HG03469 (cell line): Measurements from ENCODE around the gene SCAMP2.
"Not testable (repeated sequence)": the region's sequence is repeated elsewhere in the genome, so short reads cannot be mapped to it uniquely, and the experiment has no call there.

Source experiments
- ATAC-seq: cut with Tn5 transposase; IDR thresholded peaks from one replicate; pipeline ENCODE4 v1.9.1; 2021; ENCODE audit warnings: mild to moderate bottlenecking, moderate library complexity, moderate number of reproducible peaks; ENCODE audit not compliant: unreplicated experiment

The SCAMP2 gene, protein sequence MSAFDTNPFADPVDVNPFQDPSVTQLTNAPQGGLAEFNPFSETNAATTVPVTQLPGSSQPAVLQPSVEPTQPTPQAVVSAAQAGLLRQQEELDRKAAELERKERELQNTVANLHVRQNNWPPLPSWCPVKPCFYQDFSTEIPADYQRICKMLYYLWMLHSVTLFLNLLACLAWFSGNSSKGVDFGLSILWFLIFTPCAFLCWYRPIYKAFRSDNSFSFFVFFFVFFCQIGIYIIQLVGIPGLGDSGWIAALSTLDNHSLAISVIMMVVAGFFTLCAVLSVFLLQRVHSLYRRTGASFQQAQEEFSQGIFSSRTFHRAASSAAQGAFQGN

DNA sequence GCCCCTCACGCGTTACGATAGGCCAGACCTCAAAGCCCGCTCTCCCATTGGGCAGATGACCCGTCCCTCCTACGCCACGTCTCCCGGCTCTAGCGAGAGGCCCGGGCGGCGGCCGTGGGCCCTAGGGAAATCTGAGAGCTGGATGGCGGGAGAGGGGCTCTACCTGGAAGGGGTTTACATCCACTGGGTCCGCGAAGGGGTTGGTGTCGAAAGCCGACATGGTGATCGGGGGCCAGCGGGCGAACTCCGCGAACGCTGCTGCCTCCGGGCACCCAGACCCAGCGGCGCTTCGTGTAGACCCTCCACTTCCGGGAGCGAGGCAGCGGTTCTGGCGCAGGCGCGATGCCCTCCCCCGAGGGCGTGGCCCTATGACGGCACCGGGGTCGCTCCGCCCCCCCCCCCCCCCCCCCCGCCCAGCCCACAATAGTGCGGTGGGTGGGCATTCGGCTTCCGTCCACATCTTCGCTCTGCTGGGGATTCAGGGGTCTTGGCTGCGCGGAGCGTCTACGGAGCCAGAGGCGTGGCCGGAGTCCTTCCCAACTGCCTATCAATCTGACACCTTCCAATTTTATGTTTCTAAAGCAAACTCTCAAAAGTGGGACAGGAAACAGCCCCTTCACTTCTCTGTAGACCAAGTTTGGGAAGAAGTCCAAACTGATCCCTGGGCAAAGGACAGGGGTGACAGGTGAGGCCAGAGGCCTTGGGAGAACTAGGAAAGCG, at the start of gene SCAMP2:
SCAMP2 (minus strand) TSS at position 330 of the 720 bp plus-strand sequence; CDS start at position 220, 110 bp downstream.
- ATAC-seq: peak; percentile 66

DNA sequence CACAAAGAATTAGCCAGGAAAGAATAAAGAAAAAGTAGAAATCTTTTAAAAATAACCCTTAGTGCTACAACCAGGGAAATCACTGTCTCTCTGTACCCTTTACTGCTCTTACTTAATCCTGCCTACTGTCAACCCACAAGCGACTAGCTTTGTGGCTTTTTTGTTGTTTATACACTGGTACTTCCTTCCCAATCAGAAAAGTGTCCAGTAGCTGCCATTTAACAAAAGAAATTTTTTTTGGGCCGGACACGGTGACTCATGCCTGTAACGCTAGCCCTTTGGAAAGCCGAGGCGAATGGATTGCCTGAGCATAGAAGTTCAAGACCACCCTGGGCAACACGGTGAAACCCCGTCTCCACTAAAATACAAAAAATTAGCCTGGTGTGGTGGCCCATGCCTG, 47.3 kb upstream of the SCAMP2 start:
- ATAC-seq: no peak

DNA sequence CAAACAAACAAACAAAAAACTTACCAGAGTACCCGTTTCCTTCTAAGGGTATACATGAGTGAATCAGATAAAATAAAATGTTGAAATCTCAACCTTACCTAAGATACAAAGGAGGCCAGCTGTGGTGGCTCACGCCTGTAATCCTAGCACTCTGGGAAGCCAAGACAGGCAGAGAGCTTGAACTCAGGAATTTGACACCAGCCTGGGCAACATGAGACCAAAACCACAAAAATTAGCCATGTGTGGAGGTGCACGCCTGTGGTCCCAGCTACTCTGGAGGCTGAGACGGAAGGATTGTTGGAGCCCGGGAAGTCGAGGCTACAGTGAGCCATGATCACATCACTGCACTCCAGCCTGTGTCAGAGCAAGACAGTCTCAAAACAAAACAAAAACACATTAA, 44.5 kb upstream of the SCAMP2 start:
- ATAC-seq: no peak

DNA sequence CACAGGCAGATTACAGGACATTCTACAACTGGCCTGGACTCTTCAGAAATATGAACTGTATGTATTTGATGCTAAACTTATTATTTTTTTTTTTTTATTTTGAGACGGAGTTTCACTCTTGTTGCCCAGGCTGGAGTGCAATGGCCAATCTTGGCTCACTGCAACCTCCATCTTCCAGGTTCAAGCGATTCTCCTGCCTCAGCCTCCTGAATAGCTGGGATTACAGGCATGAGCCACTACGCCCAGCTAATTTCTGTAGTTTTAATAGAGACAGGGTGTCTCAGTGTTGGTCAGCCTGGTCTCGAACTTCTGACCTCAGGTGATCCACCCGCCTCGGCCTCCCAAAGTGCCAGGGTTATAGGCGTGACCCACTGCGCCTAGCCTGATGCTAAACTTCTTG, 40.6 kb upstream of the SCAMP2 start:
- ATAC-seq: not testable (repeated sequence)

GRCh38 chr15:74913041-74913440, 39.9 kb upstream of the SCAMP2 start:
- ATAC-seq: no peak

- ATAC-seq: no peak
Observed at GRCh38 chr15:74908635-74909034, 35.5 kb upstream of the SCAMP2 start.

DNA sequence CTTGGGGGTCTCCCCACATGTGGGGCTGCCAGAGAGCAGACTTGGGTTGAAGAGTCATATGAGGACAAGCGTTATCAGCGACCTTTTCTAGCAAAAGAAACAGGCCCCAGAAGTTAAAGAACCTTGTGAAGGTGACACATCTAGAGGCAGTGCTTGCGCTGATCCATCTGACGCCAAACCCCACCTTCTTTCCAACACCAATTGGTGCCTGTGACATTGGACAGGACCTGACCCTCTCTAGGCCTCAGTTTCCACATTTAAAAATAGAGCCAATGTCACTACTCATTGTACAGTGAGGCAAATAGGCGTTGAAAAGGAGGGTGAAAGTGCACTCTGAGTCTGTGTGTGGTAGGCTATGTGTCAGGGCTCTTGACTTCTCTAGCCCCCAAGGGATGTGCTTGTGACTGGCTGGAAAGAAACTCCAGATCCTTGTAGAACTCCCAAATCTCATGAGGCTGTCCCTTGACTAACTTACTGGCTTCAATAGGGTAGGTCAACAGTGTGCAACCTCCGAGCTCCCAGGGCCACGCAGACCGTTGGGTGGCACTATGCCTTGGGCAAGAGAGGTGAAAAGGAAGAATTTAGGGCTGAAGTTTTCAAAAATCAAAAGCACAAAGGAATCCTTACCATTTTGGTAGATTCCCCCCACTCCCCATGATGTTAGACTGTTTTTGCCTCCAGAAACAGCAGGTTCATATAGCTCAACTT, 34.2 kb upstream of the SCAMP2 start:
- no peak for ATAC-seq

GRCh38 chr15:74906450-74907162, 33.4 kb upstream of the SCAMP2 start, which contains the start of gene FAM219B:
TSS of gene FAM219B (minus strand) at chr15:74906851. CDS start at chr15:74906800, 51 bp downstream.
- ATAC-seq: peak; percentile 51

DNA sequence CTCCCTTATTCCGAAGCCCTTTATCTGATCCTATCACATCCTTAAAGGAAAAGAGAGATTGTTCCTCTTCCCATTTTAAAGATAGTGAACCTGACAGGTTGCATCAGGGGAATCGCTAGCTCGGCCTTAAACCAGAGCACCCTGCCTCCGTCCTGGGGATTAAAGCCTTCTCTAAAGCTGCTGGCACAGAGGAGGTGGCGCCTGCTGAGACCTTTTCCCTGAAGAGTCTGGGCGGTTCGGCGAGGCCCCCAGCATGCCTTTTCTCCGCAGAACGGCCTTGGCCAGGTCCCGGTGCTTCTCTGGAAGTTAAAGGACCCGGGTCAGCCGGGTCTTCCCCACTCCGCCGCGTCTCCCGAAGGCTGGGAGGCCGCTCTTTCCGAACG, 32.9 kb upstream of the SCAMP2 start:
- no peak for ATAC-seq

- ATAC-seq: no peak
Observed at GRCh38 chr15:74904190-74904805, 31.1 kb upstream of the SCAMP2 start.

DNA sequence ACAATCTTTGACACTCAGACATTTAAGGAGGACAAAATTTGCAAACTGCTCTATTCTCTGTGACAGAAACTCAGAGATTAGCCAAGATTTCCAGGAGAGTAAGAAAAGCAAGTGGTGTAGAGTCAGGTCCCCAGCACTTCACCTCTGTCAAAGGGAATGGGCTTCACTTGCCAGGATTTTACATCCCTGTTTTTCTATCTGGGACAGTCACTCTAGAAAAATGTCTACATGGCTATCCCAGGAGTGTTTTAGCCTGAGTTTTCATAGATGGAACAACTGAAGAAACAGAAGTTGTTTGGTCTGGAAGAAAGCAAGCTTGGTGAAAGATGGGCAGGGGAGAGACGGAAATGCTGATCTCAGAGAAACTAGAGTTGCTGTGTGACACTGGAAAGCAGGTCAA, 30.5 kb upstream of the SCAMP2 start:
- no peak for ATAC-seq

- no peak for ATAC-seq
Observed at GRCh38 chr15:74902295-74903075, 29.3 kb upstream of the SCAMP2 start.

GRCh38 chr15:74901612-74902063, 28.5 kb upstream of the SCAMP2 start:
- ATAC-seq: no peak

DNA sequence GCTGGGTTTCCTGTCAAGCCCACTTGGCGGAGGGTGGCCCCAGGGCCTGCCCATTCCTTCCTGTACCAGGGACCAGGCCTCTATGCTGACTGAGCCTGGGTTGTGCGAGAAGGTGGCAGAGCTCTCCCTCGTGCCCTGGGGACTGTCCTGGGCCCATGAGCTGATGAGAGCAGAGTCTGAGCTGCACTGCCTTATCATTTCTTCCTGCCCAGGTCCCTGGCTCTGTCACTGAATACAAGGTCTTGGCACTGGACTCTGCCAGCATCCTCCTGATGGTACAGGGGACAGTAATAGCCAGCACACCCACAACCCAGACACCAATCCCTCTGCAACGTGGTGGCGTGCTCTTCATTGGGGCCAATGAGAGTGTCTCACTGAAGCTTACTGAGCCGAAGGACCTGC, 24.1 kb upstream of the SCAMP2 start:
- no peak for ATAC-seq

- no peak for ATAC-seq
Observed at GRCh38 chr15:74896316-74896715, 23.2 kb upstream of the SCAMP2 start.

- no peak for ATAC-seq
Observed at GRCh38 chr15:74895830-74896229, 22.7 kb upstream of the SCAMP2 start.

- not testable (repeated sequence) for ATAC-seq
Observed at GRCh38 chr15:74894383-74894782, 21.2 kb upstream of the SCAMP2 start.

- ATAC-seq: no peak
Observed at GRCh38 chr15:74893627-74894026, 20.5 kb upstream of the SCAMP2 start.

DNA sequence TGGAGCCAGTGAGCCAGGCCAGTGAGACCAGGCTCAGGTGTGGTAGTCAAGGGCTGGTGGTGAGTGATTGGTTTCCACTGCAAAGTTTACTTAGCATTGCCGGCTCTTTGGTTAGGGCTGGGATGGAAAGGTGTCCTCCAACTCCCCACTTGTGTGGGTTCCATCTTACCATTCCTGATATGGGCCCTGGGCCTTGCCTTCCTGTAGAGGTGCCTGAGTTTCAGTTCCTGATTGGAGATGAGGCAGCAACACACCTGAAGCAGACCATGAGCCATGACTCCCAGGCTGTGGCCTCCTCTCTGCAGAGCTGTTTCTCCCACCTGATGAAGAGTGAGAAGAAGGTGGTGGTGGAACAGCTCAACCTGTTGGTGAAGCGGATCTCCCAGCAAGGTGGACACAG, 19.8 kb upstream of the SCAMP2 start:
- no peak for ATAC-seq

DNA sequence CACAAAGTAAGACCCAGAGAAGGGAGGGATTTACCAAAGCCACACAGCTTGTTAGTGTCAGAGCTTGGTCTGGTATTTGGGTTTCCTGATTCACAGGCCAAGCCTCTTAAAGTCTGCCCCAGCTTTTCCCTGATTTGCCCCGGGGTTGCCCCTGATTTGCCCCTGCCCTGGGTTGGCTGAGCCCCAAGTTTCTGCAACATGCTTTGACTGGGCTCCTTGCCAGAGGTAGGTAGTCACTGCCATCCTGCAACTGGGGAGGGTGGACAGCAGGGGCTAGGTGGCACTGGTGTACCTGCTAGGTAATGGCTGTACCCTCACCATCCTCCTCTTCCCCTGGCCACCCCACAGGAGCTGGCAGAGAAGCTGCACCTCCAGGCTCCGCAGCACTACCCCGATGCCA, 19.1 kb upstream of the SCAMP2 start:
- no peak for ATAC-seq
